HCT116 (cell line): ENCODE data around the gene HS6ST3. TPM values are rescaled to one million over a fixed set of nuclear protein-coding genes. Genes with fewer than 3 reads are reported as not detected.

Experiments used
- ATAC-seq: fragments of 200-7000 bp; cut with Tn5 transposase; 2 replicates; pipeline ENCODE4 v1.9.1; 2020; ENCODE audit warnings: mild to moderate bottlenecking, moderate library complexity
- BruUV-seq: library from RNA; stranded (reverse); fragments of 400-500 nt; replicated peaks from 2 replicates; lab custom pipeline; 2021; lab: Mats Ljungman, UMichigan
- CTCF ChIA-PET: fragments of 300-600 bp; sonication (Branson Sonifier 250); formaldehyde crosslinking; loops from one replicate; lab custom pipeline; 2021; ENCODE audit warnings: antibody characterized with exemption; lab: Charles Lee
- POLR2A ChIA-PET: fragments of 300-600, 350-600 bp; sonication (Branson Sonifier 250); formaldehyde crosslinking; loops from one replicate; lab custom pipeline; 2021; ENCODE audit warnings: antibody characterized with exemption; lab: Charles Lee
- RAD21 ChIA-PET, 2 experiments: fragments of 300-600 bp; sonication (Branson Sonifier 250); formaldehyde crosslinking; loops; one replicate each; lab custom pipeline; 2023; ENCODE audit warnings: low total read pairs in 2 of 2; ENCODE audit not compliant: uncharacterized antibody in 2 of 2, unreplicated experiment in 2 of 2, low non-redundant PET in 1 of 2; lab: Charles Lee
- DNase-seq: peaks from one replicate; pipeline ENCODE4 v3.0.0-alpha.2; 2010; ENCODE audit warnings: low read depth, low spot score
- H2AFZ ChIP-seq: fragments of 200-600 bp; shearing (Covaris generic), sonication (generic); 2 replicates; pipeline ENCODE4 v1.6.1; 2017; ENCODE audit warnings: low read depth, mixed run types, mixed read lengths, antibody characterized with exemption, low read length; ENCODE audit not compliant: poor library complexity, severe bottlenecking
- H3K27ac ChIP-seq: 2 replicates; pipeline ENCODE4 v1.5.1; 2012; ENCODE audit warnings: low read depth, low read length
- H3K27me3 ChIP-seq: fragments of 200-600 bp; sonication (generic); 2 replicates; pipeline ENCODE4 v1.6.1; 2016; ENCODE audit warnings: mixed run types, low read length, mixed read lengths; ENCODE audit not compliant: insufficient read depth
- H3K36me3 ChIP-seq, 2 experiments: fragments of 200-500 bp in 1 of 2; fragments of 200-600 bp in 1 of 2; sonication (Bioruptor generic) in 1 of 2; sonication (generic) in 1 of 2; 2 replicates each; pipeline versions ENCODE4 v1.5.1 to v1.6.1; 2014 to 2016; ENCODE audit warnings: low read length in 2 of 2, inconsistent platforms in 1 of 2, mixed read lengths in 1 of 2, mixed run types in 1 of 2; ENCODE audit not compliant: insufficient read depth in 2 of 2, control insufficient read depth in 1 of 2
- H3K4me1 ChIP-seq, 2 experiments: fragments of 200-600 bp in 1 of 2; sonication (generic) in 1 of 2; 2 replicates each; pipeline versions ENCODE4 v1.5.1 to v1.6.1; 2012 to 2017; ENCODE audit warnings: low read length in 2 of 2, inconsistent platforms in 1 of 2, mild to moderate bottlenecking in 1 of 2, mixed read lengths in 1 of 2, mixed run types in 1 of 2, moderate library complexity in 1 of 2; ENCODE audit not compliant: insufficient read depth in 2 of 2, control insufficient read depth in 1 of 2
- H3K4me2 ChIP-seq: fragments of 200-600 bp; sonication (generic); 2 replicates; pipeline ENCODE4 v1.6.1; 2017; ENCODE audit warnings: mixed run types, low read length, mixed read lengths
- H3K4me3 ChIP-seq, 2 experiments: fragments of 200-600 bp in 1 of 2; sonication (generic) in 1 of 2; replicated peaks in 1 of 2; 2 replicates each; pipeline ENCODE4 v1.5.1; 2011 to 2016; ENCODE audit warnings: low read length in 2 of 2, control low read depth in 1 of 2, low read depth in 1 of 2, mild to moderate bottlenecking in 1 of 2, mixed read lengths in 1 of 2, mixed run types in 1 of 2
- H3K79me2 ChIP-seq: fragments of 200-600 bp; sonication (generic); 2 replicates; pipeline ENCODE4 v1.6.1; 2017; ENCODE audit warnings: mild to moderate bottlenecking, mixed run types, low read length, moderate library complexity, mixed read lengths; ENCODE audit not compliant: insufficient read depth
- H3K9ac ChIP-seq: fragments of 200-600 bp; sonication (generic); 2 replicates; pipeline ENCODE4 v1.6.1; 2016; ENCODE audit warnings: low read length, mixed read lengths
- H3K9me2 ChIP-seq: fragments of 200-600 bp; sonication (generic), shearing (Covaris generic); 2 replicates; pipeline ENCODE4 v1.6.1; 2017; ENCODE audit warnings: mixed run types, mild to moderate bottlenecking, moderate library complexity; ENCODE audit not compliant: insufficient read depth
- H3K9me3 ChIP-seq, 2 experiments: fragments of 200-500 bp in 1 of 2; fragments of 200-600 bp in 1 of 2; sonication (Bioruptor generic) in 1 of 2; sonication (generic) in 1 of 2; 2 replicates each; pipeline ENCODE4 v1.6.1; 2014 to 2017; ENCODE audit warnings: low read length in 2 of 2, mixed read lengths in 2 of 2, inconsistent platforms in 1 of 2, low read depth in 1 of 2, mild to moderate bottlenecking in 1 of 2, mixed run types in 1 of 2, moderate library complexity in 1 of 2; ENCODE audit not compliant: control insufficient read depth in 1 of 2, insufficient read depth in 1 of 2
- H4K20me1 ChIP-seq: fragments of 200-600 bp; sonication (generic), shearing (Covaris generic); 2 replicates; pipeline ENCODE4 v1.6.1; 2017; ENCODE audit warnings: mixed run types, mild to moderate bottlenecking, moderate library complexity; ENCODE audit not compliant: insufficient read depth
- CBX3 ChIP-seq: IDR thresholded peaks from 2 replicates; pipeline ENCODE4 v1.6.1; 2012; ENCODE audit warnings: low read depth
- CTCF ChIP-seq, 3 experiments: fragments of 200-600 bp in 1 of 3; sonication (generic) in 1 of 3; IDR thresholded peaks in 2 of 3; conservative IDR thresholded peaks in 1 of 3; 2 replicates each; pipeline ENCODE4 v1.5.1; 2012 to 2017; ENCODE audit warnings: low read depth in 2 of 3, low read length in 2 of 3, antibody characterized with exemption in 1 of 3, borderline replicate concordance in 1 of 3, control low read depth in 1 of 3, mild to moderate bottlenecking in 1 of 3, mixed read lengths in 1 of 3, mixed run types in 1 of 3, moderate library complexity in 1 of 3; ENCODE audit not compliant: insufficient read depth in 1 of 3
- EGR1 ChIP-seq: IDR thresholded peaks from 2 replicates; pipeline ENCODE4 v1.6.1; 2012; ENCODE audit warnings: low read depth
- ELF1 ChIP-seq: IDR thresholded peaks from 2 replicates; pipeline ENCODE4 v1.6.1; 2012; ENCODE audit warnings: low read depth, borderline replicate concordance
- EZH2 ChIP-seq: fragments of 200-600 bp; sonication (generic); IDR thresholded peaks from 2 replicates; pipeline ENCODE4 v1.6.1; 2017; ENCODE audit warnings: antibody characterized with exemption, mixed run types
- FOSL1 ChIP-seq: IDR thresholded peaks from 2 replicates; pipeline ENCODE4 v1.6.1; 2012; ENCODE audit warnings: low read depth
- JUND ChIP-seq: IDR thresholded peaks from 2 replicates; pipeline ENCODE4 v1.6.1; 2012
- POLR2A ChIP-seq: IDR thresholded peaks from 2 replicates; pipeline ENCODE4 v1.7.0; 2011; ENCODE audit warnings: borderline replicate concordance; ENCODE audit not compliant: insufficient read depth, insufficient read length; ENCODE audit errors: extremely low read depth
- POLR2AphosphoS5 ChIP-seq: IDR thresholded peaks from 2 replicates; pipeline ENCODE4 v1.6.1; 2011; ENCODE audit warnings: mild to moderate bottlenecking, low read depth, low read length, moderate library complexity
- SIN3A ChIP-seq: IDR thresholded peaks from 2 replicates; pipeline ENCODE4 v1.6.1; 2012; ENCODE audit warnings: low read depth
- SP1 ChIP-seq: IDR thresholded peaks from 2 replicates; pipeline ENCODE4 v1.6.1; 2012; ENCODE audit warnings: low read depth
- SRF ChIP-seq: IDR thresholded peaks from 2 replicates; pipeline ENCODE4 v1.6.1; 2012; ENCODE audit warnings: low read depth
- TCF7L2 ChIP-seq: IDR thresholded peaks from 2 replicates; pipeline ENCODE4 v1.7.0; 2011; ENCODE audit warnings: borderline replicate concordance, inconsistent platforms; ENCODE audit not compliant: insufficient read depth, insufficient read length; ENCODE audit errors: extremely low read depth
- YY1 ChIP-seq: IDR thresholded peaks from 2 replicates; pipeline ENCODE4 v1.6.1; 2011; ENCODE audit warnings: low read length, low read depth, moderate library complexity, mild to moderate bottlenecking; ENCODE audit not compliant: insufficient replicate concordance; ENCODE audit errors: extremely low read depth
- ZBTB33 ChIP-seq: IDR thresholded peaks from 2 replicates; pipeline ENCODE4 v1.6.1; 2011; ENCODE audit warnings: mild to moderate bottlenecking, low read length, moderate library complexity; ENCODE audit not compliant: insufficient replicate concordance; ENCODE audit errors: extremely low read depth
- intact Hi-C: fragments of 100-400 bp; cut with micrococcal nuclease; formaldehyde crosslinking; loops from 2 replicates; pipeline ENCODE4 v1.10.0; 2022
- total RNA-seq: library from RNA; stranded (reverse); gene quantifications from one replicate; pipeline ENCODE4 v1.2.1, GENCODE V29; 2021; ENCODE audit not compliant: unreplicated experiment

The HS6ST3 gene
- total RNA-seq, 1 experiment from 2014 or later = 0.10 TPM

- Histone ChIP-seq H4K20me1 (no peaks in the 10 kb centered on the region), H3K9ac (no peak overlapping the region), H3K36me3 (no peaks in the 10 kb centered on the region), H2AFZ (no peak overlapping the region), H3K9me3 (no peaks in the 10 kb centered on the region), H3K79me2 (no peaks in the 10 kb centered on the region), H3K4me3 (no peak overlapping the region), H3K4me2 (no peak overlapping the region), H3K4me1 (no peaks in the 10 kb centered on the region), H3K9me2 (no peaks in the 10 kb centered on the region)
- no peak for ATAC-seq
- no TSS peak for BruUV-seq
- POLR2A ChIA-PET = no interaction called here
- intact Hi-C loops = no loop called here
- TF ChIP-seq EGR1 = no peak
- no peak for TF ChIP-seq POLR2A
- TF ChIP-seq ZBTB33 = no peak
- no peak for TF ChIP-seq SRF
- no peak for TF ChIP-seq CBX3
- no peak for TF ChIP-seq JUND
- no peak for TF ChIP-seq SP1
- TF ChIP-seq, all 23 proteins: peak for 0
- ChIA-PET RAD21 (no interaction called here), CTCF (no interaction called here)
- Histone ChIP-seq H3K27me3 (no peaks in the 10 kb centered on the region), H3K27ac (no peak overlapping the region)
- no peak for DNase-seq
Observed at GRCh38 chr13:96680898-96681297, 591.0 kb downstream of the HS6ST3 start.

GRCh38 chr13:96681766-96682165, 591.9 kb downstream of the HS6ST3 start:
- H3K4me1 ChIP-seq = no peaks in the 10 kb centered on the region
- DNase-seq (no peak), ATAC-seq (no peak)
- H3K4me3 ChIP-seq = no peak overlapping the region
- H4K20me1 ChIP-seq = no peaks in the 10 kb centered on the region
- no peak overlapping the region for H3K9ac ChIP-seq
- no peak overlapping the region for H3K4me2 ChIP-seq
- H3K9me3 ChIP-seq = no peaks in the 10 kb centered on the region
- no TSS peak for BruUV-seq
- no peaks in the 10 kb centered on the region for H3K27me3 ChIP-seq
- H3K27ac ChIP-seq = no peak overlapping the region
- ChIA-PET POLR2A (no interaction called here), RAD21 (no interaction called here), CTCF (no interaction called here)
- intact Hi-C loops = no loop called here
- H3K79me2 ChIP-seq = no peaks in the 10 kb centered on the region
- H3K9me2 ChIP-seq = no peaks in the 10 kb centered on the region
- TF ChIP-seq POLR2AphosphoS5 (no peak), CTCF (IDR thresholded peaks at IDR 0.05 in 2 of 3, conservative IDR thresholded peaks at IDR 0.05 in 1 of 3; ENCODE audit: borderline replicate concordance in 1 of 3, insufficient read depth in 1 of 3, low read depth in 2 of 3, low read length in 2 of 3) (no peak), SIN3A (no peak), YY1 (no peak), TCF7L2 (no peak), EZH2 (no peak), FOSL1 (no peak), ZBTB33 (no peak), SP1 (no peak), ELF1 (no peak)
- H3K36me3 ChIP-seq = no peaks in the 10 kb centered on the region
- H2AFZ ChIP-seq = no peak overlapping the region
